Retinal pigment epithelial cell (primary cell): ENCODE results near the gene IL17REL.

ENCODE experiments used
- DNase-seq: peaks from one replicate; pipeline ENCODE4 v3.0.0-alpha.2; 2010; ENCODE audit warnings: low read depth
- H3K4me3 ChIP-seq: 2 replicates; pipeline ENCODE4 v1.5.1; 2011; ENCODE audit warnings: mild to moderate bottlenecking, low read length, control low read depth, moderate library complexity
- CTCF ChIP-seq: conservative IDR thresholded peaks from 2 replicates; pipeline ENCODE4 v1.5.1; 2011; ENCODE audit warnings: low read depth, low read length, control low read depth, inconsistent platforms

IL17REL gene

GRCh38 chr22:50048836-50049235 is 36.3 kb upstream of the IL17REL start:
- DNase-seq: no peak
- H3K4me3 ChIP-seq: no peak overlapping the region
- no peak for TF ChIP-seq CTCF

DNA sequence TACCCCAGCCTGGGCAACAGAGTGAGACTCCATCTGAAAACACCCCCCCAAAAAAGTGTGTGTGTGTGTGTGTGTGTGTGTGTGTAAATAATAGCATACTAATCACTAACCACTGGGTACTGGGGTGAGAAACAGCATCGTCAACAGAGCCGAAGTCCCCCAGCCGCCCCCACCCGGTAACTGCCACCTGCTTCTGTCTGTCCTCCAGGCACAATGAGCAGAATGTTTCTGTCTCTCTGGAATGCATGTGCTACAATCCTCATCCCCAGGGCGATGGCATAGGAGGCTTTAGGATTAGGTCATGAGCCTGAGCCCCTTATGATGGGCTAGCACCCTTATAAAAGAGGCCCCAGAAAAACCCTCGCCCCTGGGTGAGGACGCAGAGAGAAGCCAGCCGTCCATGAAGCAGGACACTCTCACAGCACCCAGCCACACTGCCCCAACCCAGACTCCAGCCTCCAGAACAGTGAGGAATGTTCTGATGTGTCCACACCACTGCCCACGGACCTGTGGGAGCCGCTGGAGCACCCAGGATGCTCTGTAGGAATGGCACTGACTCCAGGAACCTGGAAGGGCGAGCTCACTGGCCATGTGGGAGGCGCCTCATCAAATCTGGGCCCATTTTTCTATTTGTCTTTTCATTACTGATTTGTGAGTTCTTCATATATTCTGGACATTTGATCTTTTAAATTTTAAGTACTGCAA is 35.6 kb upstream of the IL17REL start:
- no peak for TF ChIP-seq CTCF
- no peak for DNase-seq
- H3K4me3 ChIP-seq: no peak overlapping the region

DNA sequence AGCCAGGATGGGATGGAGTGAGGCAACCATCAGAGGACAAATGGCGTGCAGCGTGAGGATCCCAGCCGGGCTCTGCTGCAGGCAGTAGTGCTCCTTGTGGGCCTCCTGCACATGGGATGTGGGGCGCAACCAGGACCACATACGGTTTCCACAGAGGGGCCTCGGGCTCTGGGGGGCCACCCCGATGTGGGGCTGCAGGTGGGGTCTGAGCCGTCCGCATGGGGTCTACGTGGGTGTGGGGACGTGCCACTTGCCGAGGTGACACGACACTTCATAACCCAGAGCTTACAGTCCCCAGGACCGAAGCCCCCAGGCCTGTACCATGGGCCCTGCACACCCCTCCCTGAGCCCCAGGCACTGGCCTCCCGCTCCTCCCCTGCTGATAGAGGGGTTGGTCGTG is 34.8 kb upstream of the IL17REL start:
- no peak overlapping the region for H3K4me3 ChIP-seq
- no peak for DNase-seq
- TF ChIP-seq CTCF: no peak

DNA sequence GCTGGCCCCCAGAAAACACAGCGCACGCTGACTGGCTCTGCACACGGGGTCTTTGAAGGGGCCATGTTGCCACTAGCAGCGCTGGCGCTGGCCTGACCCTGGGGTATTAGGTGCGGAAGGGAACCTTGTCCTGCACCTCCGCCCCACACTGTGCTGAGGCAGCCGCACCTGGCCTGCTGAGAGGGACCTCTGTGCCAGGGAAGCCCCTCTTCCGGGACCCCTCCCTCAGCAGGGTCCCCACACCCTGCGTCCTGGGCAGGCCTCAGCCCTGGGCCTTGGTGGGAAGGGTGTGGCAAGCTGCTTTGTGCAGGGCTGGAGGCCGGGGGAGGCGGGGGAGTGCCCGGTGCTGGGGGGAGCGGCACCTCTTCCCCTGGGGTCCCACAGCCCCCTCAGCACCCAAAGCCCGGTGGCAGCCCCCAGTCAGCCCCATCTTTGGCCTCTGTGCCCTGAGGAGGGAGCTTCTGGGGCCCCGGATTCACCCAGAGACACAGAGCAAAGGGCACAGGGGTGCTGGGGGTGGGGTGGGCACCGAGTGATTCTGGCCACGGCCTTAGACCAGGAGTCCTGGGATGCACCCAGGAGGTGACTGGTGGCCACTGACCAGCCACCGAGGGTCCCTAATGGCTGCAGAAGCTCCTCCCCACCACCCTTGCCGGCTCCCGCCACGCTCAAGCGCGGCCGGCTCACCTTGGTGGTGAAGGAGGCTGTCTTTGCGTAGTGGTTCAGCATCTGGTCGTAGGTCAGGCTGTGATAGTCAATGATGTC is 34.1 kb upstream of the IL17REL start:
- TF ChIP-seq CTCF: no peak
- no peak for DNase-seq
- H3K4me3 ChIP-seq: no peak overlapping the region

DNA sequence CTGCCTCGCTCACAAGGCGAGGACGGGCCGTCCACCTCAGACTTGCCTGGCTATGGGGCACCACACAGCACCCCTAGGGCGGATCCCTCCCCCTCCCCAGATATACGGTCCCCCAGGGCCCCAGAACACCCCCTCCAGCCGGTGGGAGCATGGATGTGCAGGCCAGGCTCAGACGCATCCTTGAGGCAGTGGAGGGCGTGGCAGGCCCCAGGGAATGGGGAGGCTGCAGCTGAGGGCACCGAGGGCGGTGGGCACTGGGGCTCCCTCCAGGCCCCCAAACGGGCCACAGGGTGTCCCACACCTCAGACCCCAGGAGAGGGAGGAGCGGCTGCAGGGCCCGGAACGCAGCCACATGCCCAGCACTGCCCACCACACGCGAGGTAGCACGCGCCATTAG is 33.5 kb upstream of the IL17REL start:
- DNase-seq: no peak
- no peak overlapping the region for H3K4me3 ChIP-seq
- TF ChIP-seq CTCF: no peak

DNA sequence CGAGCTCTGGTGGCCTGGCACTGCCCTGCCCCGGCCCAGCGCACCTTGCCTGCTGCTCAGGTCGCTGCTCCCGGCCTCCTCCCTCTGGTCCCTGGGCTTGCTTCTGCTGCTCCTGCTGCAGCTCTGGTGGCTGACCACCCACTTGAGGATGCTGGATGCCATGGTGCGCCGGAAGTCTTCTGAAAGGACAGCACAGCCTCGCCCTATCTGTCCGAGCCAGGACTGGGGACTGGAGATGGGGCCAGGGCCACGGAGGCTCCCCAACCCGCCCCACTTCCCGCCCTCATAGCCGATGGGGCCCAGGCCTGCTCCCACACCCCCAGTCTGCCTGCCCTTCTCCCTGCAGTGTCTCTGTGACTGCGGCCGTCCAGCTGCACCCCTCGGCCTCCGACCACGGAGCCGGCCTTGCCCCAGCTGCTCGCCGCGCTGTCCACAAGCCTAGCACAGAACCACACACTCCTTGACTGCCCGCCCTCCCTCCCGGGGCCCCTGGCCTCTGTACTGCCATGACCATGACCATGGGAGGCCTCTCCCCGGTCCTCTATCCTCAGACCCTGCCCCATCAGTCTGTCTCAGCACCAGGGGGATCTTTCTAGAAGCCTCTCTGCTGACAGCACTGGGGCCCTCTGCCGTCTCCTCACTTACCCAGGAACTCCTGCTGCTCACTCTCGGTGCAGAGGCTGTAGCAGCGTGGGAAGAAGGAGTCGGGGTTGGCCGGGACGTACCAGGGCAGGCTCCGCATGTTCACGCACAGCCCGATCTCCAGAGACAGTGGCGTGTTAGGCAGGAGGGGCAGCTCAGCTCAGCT is 32.9 kb upstream of the IL17REL start:
- H3K4me3 ChIP-seq: no peak overlapping the region
- TF ChIP-seq CTCF: no peak
- DNase-seq: no peak
